ENCODE results near the gene SLC26A1. TPM values are rescaled to one million over a fixed set of nuclear protein-coding genes. Genes with fewer than 3 reads are reported as not detected.

The SLC26A1 gene
- total and polyA plus RNA-seq, 2 experiments from 2014 or later = 0.22 to 1.8 TPM

- no peaks in the 10 kb centered on the region for H3K36me3 ChIP-seq (ENCODE audit: low read depth)
- H3K4me1 ChIP-seq (ENCODE audit: insufficient read depth) = no peaks in the 10 kb centered on the region
- no peaks in the 10 kb centered on the region for H3K9me3 ChIP-seq (ENCODE audit: low read depth)
- H3K27me3 ChIP-seq (replicated peaks; ENCODE audit: insufficient read depth) = no peaks in the 10 kb centered on the region
- no peak overlapping the region for H3K27ac ChIP-seq
- H3F3A ChIP-seq (ENCODE audit: insufficient read depth) = no peaks in the 10 kb centered on the region; the same call in 1 of the 2 replicates
- H3K79me2 ChIP-seq (ENCODE audit: insufficient read depth) = no peaks in the 10 kb centered on the region
- no peak overlapping the region for H3K4me3 ChIP-seq
- no peak overlapping the region for H3K4me2 ChIP-seq (ENCODE audit: unreplicated experiment)
- TF ChIP-seq EZH2phosphoT487 (IDR thresholded peaks at IDR 0.05; ENCODE audit: insufficient read depth, low read depth) = no peak
- no peak for TF ChIP-seq EZH2 (IDR thresholded peaks at IDR 0.05; ENCODE audit: insufficient read depth, poor library complexity, severe bottlenecking)
- no peaks in the 10 kb centered on the region for H3K9me2 ChIP-seq (ENCODE audit: insufficient read depth)
- H4K20me1 ChIP-seq (ENCODE audit: insufficient read depth) = no peaks in the 10 kb centered on the region
- DNase-seq = no peak
- in situ Hi-C loops (cut with MboI) = no loop called here
- WGBS, 2 experiments (ENCODE audit: low coverage in 1 of 2, low lambda C conversion rate in 2 of 2, missing lambda C conversion rate in 2 of 2) = 92% methylated on average over 21 to 28 of the region's 28 CpGs
- no peak overlapping the region for H3K9ac ChIP-seq
- H2AFZ ChIP-seq = no peak overlapping the region
Observed at GRCh38 chr4:952881-953573, 40.2 kb downstream of the SLC26A1 start.

- H3K9ac ChIP-seq = no peak overlapping the region
- no peaks in the 10 kb centered on the region; the same call in 1 of the 2 replicates for H3F3A ChIP-seq (ENCODE audit: insufficient read depth)
- WGBS, 2 experiments (ENCODE audit: low coverage in 1 of 2, low lambda C conversion rate in 2 of 2, missing lambda C conversion rate in 2 of 2) = 86 to 87% methylated on average over 17 to 23 of the region's 23 CpGs
- H3K9me2 ChIP-seq (ENCODE audit: insufficient read depth) = no peaks in the 10 kb centered on the region
- TF ChIP-seq EZH2phosphoT487 (IDR thresholded peaks at IDR 0.05; ENCODE audit: insufficient read depth, low read depth) = no peak
- no peak for TF ChIP-seq EZH2 (IDR thresholded peaks at IDR 0.05; ENCODE audit: insufficient read depth, poor library complexity, severe bottlenecking)
- no peaks in the 10 kb centered on the region for H3K27me3 ChIP-seq (replicated peaks; ENCODE audit: insufficient read depth)
- H3K36me3 ChIP-seq (ENCODE audit: low read depth) = no peaks in the 10 kb centered on the region
- no peak overlapping the region for H2AFZ ChIP-seq
- H3K4me3 ChIP-seq = no peak overlapping the region
- H3K79me2 ChIP-seq (ENCODE audit: insufficient read depth) = no peaks in the 10 kb centered on the region
- H3K4me1 ChIP-seq (ENCODE audit: insufficient read depth) = no peaks in the 10 kb centered on the region
- no peak overlapping the region for H3K4me2 ChIP-seq (ENCODE audit: unreplicated experiment)
- in situ Hi-C loops (cut with MboI) = no loop called here
- no peaks in the 10 kb centered on the region for H4K20me1 ChIP-seq (ENCODE audit: insufficient read depth)
- no peaks in the 10 kb centered on the region for H3K9me3 ChIP-seq (ENCODE audit: low read depth)
- no peak for DNase-seq
- H3K27ac ChIP-seq = no peak overlapping the region
Observed at GRCh38 chr4:951594-952468, 41.4 kb downstream of the SLC26A1 start.

- Histone ChIP-seq H3K79me2 (ENCODE audit: insufficient read depth) (no peaks in the 10 kb centered on the region), H3K36me3 (ENCODE audit: low read depth) (no peaks in the 10 kb centered on the region), H3K9ac (no peak overlapping the region), H3K4me1 (ENCODE audit: insufficient read depth) (no peaks in the 10 kb centered on the region), H3K9me3 (ENCODE audit: low read depth) (no peaks in the 10 kb centered on the region), H3K27me3 (replicated peaks; ENCODE audit: insufficient read depth) (no peaks in the 10 kb centered on the region), H3K4me3 (no peak overlapping the region), H4K20me1 (ENCODE audit: insufficient read depth) (no peaks in the 10 kb centered on the region), H3K9me2 (ENCODE audit: insufficient read depth) (no peaks in the 10 kb centered on the region), H2AFZ (no peak overlapping the region), H3K4me2 (ENCODE audit: unreplicated experiment) (no peak overlapping the region), H3F3A (ENCODE audit: insufficient read depth) (no peaks in the 10 kb centered on the region; the same call in 1 of the 2 replicates), H3K27ac (no peak overlapping the region)
- in situ Hi-C loops (cut with MboI) = no loop called here
- no peak for DNase-seq
- WGBS, 2 experiments (ENCODE audit: low coverage in 1 of 2, low lambda C conversion rate in 2 of 2, missing lambda C conversion rate in 2 of 2) = 77 to 80% methylated on average over 6 to 7 of the region's 7 CpGs
- TF ChIP-seq EZH2 (IDR thresholded peaks at IDR 0.05; ENCODE audit: insufficient read depth, poor library complexity, severe bottlenecking) (no peak), EZH2phosphoT487 (IDR thresholded peaks at IDR 0.05; ENCODE audit: insufficient read depth, low read depth) (no peak)
Observed at GRCh38 chr4:951186-951585, 42.0 kb downstream of the SLC26A1 start.

- Histone ChIP-seq H3F3A (ENCODE audit: insufficient read depth) (no peaks in the 10 kb centered on the region; the same call in 1 of the 2 replicates), H3K27ac (no peak overlapping the region), H3K36me3 (ENCODE audit: low read depth) (no peaks in the 10 kb centered on the region), H3K9ac (no peak overlapping the region), H3K4me2 (ENCODE audit: unreplicated experiment) (no peak overlapping the region), H3K79me2 (ENCODE audit: insufficient read depth) (no peaks in the 10 kb centered on the region), H2AFZ (no peak overlapping the region), H3K4me3 (no peak overlapping the region), H3K4me1 (ENCODE audit: insufficient read depth) (no peaks in the 10 kb centered on the region), H3K9me3 (ENCODE audit: low read depth) (no peaks in the 10 kb centered on the region), H4K20me1 (ENCODE audit: insufficient read depth) (no peaks in the 10 kb centered on the region), H3K27me3 (replicated peaks; ENCODE audit: insufficient read depth) (no peaks in the 10 kb centered on the region), H3K9me2 (ENCODE audit: insufficient read depth) (no peaks in the 10 kb centered on the region)
- WGBS, 2 experiments (ENCODE audit: low coverage in 1 of 2, low lambda C conversion rate in 2 of 2, missing lambda C conversion rate in 2 of 2) = 82 to 84% methylated on average over 20 to 30 of the region's 30 CpGs
- in situ Hi-C loops (cut with MboI) = no loop called here
- TF ChIP-seq EZH2phosphoT487 (IDR thresholded peaks at IDR 0.05; ENCODE audit: insufficient read depth, low read depth) (no peak), EZH2 (IDR thresholded peaks at IDR 0.05; ENCODE audit: insufficient read depth, poor library complexity, severe bottlenecking) (no peak)
- DNase-seq = no peak
Observed at GRCh38 chr4:950136-951020, 42.8 kb downstream of the SLC26A1 start.
